HG03342 (cell line): ENCODE data around the gene MRPS25.
A peak's percentile ranks its signal among the peaks of the same experiment; 100 is the strongest.

ENCODE experiments used
- ATAC-seq: cut with Tn5 transposase; IDR thresholded peaks from one replicate; pipeline ENCODE4 v1.9.1; 2021; ENCODE audit warnings: mild to moderate bottlenecking, moderate library complexity; ENCODE audit not compliant: unreplicated experiment

The MRPS25 gene

DNA sequence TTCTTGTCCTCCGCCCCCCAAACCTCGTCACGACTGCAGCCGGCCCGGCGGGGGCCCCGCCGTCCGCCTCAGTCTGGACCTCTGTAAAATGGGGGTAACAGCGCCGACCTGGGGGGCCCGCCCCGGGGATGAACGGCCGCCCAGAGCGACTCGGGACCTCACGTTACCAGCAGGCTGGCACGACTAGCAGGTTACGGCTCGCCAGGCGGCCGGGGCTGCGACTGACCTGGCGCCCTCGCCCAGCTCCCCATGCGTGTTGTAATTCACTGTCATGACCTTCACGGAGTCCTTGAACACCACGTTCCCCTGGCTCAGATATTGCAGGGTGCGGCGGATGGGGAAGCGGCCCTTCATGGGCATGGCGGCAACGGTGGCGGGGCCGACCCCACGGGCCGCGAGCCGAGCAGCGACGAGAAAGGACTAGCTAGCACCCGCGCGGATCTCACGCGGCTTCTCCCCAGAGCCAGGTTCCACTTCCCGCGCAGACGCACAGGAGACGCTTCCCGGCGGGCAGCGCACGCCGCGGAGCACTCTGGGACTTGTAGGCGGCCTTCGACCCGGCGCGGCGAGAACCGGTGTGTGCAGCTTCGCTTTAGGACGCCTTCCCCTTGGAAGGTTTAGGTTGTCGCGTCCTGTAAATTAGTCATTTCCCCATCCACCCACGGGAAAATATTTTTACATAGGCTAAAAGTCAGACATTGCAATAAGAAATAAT, at the start of gene MRPS25:
TSS of gene MRPS25 (minus strand) at position 481 of the 715 bp plus-strand sequence. CDS start at position 360, 121 bp downstream.
- ATAC-seq = peak; percentile 97

- ATAC-seq = no peak
These were observed 48.8 kb upstream of the MRPS25 start for GRCh38 chr3:15113884-15114283.

DNA sequence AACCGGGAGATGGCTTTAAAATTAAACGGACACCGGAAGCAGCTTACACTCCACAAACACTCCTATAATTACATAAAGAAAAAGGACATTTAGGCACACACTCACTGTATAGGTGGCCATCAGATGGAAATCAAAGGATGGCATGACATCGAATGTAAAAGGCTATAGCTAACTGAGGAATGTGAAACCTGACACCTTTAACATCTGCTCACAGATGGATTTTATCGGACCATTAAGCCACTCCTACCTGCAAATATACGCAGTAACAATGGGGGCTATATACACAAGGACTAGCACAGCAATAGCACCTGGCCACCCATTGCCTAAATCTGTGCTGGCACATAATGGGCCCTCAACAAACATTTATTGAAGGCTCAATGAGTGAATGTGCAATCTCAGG, 48.4 kb upstream of the MRPS25 start:
- ATAC-seq = no peak

GRCh38 chr3:15112011-15112410, 46.9 kb upstream of the MRPS25 start:
- no peak for ATAC-seq

DNA sequence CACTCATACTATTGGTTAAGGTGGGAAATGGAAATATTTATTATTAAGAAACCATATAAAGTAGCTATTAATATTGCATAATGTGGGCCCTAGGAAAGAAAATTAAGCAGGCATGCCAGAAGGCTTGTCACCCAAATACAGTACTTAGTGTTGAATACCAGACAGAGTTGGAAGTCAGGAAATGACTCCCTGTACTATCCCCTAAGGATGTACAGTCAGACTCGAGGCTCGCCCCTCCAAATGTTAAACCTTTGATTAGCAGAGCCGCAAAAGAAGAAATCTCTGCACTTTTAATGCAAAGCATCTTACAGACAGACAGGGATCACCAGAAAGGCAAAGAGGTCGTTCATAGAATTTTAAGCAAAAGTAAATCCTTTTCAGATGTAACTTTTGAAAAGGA, 45.1 kb upstream of the MRPS25 start:
- no peak for ATAC-seq

DNA sequence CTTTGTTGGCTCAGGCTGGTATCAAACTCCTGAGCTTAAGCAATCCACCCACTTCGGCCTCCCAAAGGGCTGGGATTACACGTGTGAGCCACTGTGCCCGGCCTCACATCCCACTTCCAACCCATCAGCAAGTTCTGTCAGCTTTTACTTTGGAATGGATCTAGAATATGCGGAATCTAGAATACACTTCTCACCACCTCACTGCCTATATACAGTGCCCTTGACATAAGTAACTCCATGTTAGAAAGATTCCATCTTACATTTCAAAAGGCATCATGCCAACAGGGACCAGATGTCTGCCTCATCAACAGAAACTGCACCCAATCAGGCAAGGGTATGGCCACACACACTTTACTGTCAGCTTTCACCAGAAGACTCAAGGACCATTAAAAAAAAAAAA, 43.8 kb upstream of the MRPS25 start:
- no peak for ATAC-seq

DNA sequence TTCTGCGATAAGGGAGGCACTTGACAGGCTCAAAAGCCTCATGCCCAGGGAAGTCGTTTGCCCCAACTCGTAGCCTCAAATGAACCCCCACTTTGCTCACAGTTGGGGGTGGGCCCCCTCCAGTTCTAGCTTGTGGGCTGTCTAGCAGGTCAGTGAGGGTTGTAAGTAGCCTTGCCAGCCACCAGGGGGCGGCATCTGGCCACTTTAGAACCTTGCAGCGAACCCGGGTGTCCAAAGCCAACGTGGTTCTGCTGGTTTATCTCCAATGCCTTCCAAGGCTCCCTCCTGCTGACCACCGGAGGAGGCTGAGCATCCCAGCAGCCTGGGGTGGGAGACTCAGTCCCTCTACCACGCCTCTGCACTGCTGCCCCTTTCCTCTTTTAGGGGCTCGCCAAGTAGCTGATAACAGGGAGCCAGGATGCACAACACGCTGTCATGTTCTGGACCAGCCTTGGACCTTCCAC, 43.0 kb upstream of the MRPS25 start:
- ATAC-seq = peak; percentile 71

DNA sequence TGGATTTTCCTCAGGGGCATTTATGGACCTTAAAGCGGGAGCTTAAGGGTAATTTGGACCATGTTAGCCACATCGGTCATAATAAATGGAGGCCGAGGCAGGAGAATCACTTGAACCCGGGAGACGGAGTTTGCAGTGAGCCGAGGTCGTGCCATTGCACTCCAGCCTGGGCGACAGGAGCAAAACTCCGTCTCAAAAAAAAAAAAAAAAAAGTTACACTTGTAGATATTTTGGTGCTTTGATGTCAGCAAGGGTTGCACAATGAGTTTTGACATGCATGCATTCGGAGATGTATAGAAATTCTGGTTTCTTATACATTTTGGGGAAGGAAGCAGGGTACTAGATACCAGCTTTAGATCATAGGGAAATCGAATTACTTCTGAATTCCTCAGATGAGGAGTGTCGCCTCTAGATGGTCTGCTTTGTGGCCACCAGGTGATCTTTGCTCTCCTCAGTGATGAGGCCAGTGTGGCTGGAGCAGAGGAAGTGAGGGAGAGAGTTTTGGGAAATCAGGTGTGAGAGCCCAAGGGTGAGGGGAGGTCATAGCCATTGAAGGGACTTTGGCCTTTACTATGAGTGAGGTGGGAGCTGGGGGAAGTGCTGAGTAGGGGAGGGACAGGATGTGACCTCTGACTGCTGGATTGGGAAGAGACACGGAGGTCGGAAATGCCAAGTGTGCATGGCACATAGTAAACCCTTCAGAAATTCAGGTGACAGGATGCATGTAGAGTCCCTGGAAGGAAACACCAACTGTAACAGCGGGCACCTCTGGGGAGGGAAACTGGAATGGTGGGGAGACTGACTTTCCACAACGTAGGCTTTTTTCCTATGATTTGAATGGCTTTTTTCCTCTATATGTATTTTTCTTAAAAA, 42.2 kb upstream of the MRPS25 start:
- no peak for ATAC-seq

GRCh38 chr3:15102836-15103235, 37.7 kb upstream of the MRPS25 start:
- no peak for ATAC-seq

DNA sequence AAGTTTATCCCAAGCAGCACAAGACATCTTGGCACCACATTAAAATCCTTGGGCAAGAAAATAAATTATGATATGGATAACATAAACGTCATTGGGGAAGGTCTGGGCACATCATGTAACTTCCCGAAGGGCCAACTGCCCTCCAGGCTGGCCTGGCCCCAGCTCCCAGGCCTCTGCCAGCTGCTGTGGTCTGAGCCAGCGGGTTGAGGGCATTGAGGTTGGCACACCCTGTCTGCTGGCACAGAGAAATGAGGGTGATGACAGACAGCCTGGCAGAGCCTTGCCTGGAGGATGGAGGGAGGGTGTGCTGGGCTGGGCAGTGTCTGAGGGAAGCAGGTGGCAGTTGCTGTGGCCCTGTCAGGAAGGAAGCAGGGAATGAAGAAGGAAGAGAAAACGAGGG, 37.1 kb upstream of the MRPS25 start:
- ATAC-seq = no peak

- peak; percentile 8 for ATAC-seq
These were observed 34.4 kb upstream of the MRPS25 start for GRCh38 chr3:15099364-15100098.

DNA sequence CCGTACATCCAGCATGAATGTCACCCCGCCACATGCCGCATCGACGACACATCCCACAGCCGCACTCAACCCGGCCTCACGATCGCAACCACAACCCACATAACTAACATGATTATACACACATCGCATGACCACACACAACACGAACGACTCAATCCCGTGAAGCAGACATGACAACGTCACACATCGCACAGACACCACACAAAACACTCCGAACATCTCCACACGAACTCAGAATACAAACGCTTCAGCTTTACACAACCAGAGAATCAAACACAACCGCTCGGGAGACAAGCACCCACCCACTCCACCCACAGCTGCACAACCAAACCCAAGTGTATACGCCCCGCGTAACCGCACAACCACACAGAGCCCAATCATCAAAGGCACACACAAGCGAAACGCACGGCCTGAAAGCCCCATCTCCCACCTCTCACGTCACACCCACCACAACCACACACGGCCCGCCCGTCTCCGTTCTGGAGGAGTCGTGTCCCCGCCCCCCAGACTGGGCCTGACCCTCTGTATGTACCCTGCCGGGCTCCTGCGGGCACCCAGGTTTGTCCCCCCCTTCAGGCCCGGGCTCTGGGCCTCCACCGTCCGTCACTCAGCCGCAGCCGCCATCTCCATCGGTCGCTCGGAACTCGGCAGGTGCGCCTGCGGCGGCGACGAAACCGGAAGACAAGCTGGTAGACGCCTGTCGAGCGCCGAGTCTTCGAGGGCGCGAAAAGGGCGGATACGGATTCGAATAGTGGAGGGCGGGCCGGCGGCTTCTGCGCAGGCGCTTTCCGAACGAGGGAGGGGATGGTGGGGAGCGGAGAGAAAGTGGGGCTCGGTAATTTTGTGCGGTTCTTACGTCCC, 33.6 kb upstream of the MRPS25 start, which contains the start of gene RBSN:
TSS of gene RBSN (minus strand) at position 646 of the 861 bp plus-strand sequence. CDS start 3,028 bp downstream, outside the sequence.
- ATAC-seq = peak; percentile 85

DNA sequence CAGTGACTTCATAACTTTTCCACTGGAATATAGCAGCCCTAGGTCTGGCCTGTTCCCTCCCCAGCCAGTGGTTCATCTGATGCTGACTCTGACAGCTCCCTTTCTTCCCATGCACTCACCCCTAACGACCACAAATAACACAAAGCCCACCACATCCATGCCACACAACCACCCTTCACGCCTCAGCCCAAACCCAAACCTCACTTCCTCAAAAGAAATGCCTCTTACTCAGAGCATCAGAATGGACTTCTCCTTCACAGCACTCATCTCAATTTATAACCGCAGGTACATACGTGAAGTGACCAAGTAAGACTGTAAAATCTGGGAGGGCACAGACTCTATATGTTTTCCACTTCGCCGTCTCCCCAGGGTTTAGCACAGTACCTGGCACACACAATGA, 32.8 kb upstream of the MRPS25 start:
- ATAC-seq = no peak

- no peak for ATAC-seq
These were observed 30.9 kb upstream of the MRPS25 start for GRCh38 chr3:15096046-15096445.

DNA sequence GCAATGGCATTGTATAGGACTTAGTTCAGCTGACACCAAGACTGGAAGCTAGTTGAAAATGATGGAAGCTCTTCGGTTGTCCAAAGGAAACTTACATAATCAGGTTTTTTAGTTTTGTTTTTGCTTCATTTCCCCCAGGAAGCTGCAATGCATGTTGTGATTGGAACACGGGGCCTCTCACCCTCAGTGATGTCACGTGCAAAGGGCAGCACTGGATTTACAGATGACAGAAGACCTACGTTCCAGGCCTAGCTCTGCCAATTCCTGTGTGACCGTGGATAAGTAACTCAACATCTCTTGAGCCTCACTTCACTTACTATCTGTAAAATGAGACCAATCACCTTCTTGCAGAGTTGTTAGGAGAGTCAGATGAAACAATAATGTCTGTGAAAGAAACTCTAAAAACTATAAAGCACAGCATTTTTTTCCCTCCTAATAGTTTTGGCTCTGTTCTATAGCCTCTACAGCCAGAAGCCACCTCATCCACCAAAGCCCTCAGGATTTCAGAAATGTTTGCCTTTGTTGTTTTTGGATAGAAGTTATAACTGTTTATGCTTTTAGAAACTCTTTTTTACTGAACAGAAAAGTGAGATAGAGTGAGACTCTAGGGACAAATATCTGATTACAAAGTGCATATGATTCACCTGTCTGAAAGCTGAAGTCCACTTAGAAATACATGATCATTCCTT, 29.2 kb upstream of the MRPS25 start:
- no peak for ATAC-seq

- ATAC-seq = no peak
These were observed 27.6 kb upstream of the MRPS25 start for GRCh38 chr3:15092686-15093085.

DNA sequence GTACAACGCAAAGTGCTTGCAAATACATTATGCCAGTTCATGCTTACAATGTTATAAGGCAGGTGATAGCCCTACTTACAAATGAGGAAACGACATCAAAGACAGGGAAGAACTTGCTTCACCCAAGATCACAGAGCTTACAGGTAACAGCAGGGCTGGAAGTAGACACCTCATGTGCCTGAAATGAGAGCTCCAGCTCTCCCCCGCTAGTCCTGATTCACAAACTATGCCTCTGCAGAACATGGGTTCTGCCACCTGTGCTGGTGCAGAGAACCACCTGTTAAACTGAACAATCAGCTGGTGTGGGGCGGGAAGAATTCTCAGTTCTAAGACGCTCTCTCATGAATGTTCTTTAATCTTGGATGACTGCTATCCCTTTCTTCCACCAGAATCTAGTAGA, 26.5 kb upstream of the MRPS25 start:
- ATAC-seq = no peak

DNA sequence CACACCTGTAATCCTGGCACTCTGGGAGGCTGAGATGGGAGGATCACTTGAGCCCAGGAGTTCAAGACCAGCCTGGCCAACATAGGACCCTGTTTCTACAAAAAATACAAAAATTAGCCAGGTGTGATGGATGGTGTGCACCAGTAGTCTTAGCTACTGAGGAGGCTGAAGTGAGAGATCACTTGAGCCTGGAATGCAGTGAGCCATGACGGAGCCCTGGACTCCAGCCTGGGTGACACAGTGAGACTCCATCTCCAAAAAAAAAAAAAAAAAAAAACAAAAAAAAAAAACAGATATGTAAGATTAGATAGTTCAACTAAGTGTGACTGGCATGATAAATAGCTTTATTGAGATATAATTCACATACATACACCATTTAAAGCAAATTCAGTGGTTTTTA, 24.1 kb upstream of the MRPS25 start:
- no peak for ATAC-seq

DNA sequence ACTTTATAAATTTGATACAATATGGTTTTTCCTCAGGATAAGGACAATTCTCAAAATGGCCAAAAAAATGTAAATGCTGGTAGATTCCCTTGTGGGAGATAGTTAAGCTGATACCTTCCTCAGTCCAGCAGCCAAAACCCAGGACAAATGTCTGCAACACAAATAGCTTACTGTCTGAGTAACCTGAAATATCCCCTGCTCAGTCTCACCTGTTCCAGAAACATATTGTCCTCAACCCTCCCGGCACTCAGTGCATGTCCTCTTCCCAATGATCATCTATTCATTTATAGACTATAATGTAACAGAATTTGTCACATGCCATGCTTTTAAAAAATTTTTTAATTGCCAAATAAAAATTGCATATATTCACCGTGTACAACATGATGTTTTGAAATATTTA, 21.6 kb upstream of the MRPS25 start:
- no peak for ATAC-seq

DNA sequence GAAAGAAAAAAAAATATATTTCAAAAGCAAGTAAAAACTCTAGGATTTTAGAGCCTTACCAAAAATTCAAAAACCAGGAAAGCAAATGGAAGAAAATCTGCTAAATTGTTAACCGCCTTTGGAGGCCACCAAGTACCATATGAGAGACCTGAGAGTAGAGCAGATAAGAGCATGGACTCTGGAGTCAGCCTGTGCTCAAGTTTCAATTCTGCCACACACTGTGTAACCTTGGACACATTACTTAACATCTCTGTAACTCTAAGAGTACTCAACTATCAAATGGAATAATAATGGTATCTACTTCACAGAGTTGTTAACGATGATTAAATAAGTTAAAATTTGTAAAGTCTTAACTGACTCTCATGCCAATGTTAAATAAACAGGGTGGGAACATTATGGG, 21.1 kb upstream of the MRPS25 start:
- no peak for ATAC-seq
